DMS 273 treated with DMSO at 0.1 percent for 48 hours (cell line): ENCODE results near the gene CDK6.
"Not testable (repeated sequence)": the region's sequence is repeated elsewhere in the genome, so short reads cannot be mapped to it uniquely, and the experiment has no call there.

ENCODE experiments used
- DNase-seq: peaks from one replicate; lab custom pipeline; 2025; lab: John Stamatoyannopoulos, UW

Gene CDK6

GRCh38 chr7:92761391-92762097 lies 74.8 kb downstream of the CDK6 start:
- no peak for DNase-seq

GRCh38 chr7:92758796-92759431 lies 77.5 kb downstream of the CDK6 start:
- DNase-seq, result no peak

- DNase-seq, result not testable (repeated sequence)
Observed at GRCh38 chr7:92757311-92757910, 79.0 kb downstream of the CDK6 start.

GRCh38 chr7:92755680-92756079 lies 80.7 kb downstream of the CDK6 start:
- no peak for DNase-seq

- DNase-seq, result peak; percentile 92
Observed at GRCh38 chr7:92754919-92755581, 81.3 kb downstream of the CDK6 start.

GRCh38 chr7:92753614-92754013 lies 82.8 kb downstream of the CDK6 start:
- no peak for DNase-seq

- DNase-seq, result peak; percentile 40
Observed at GRCh38 chr7:92751902-92752901, 84.2 kb downstream of the CDK6 start.

GRCh38 chr7:92750946-92751345 lies 85.4 kb downstream of the CDK6 start:
- DNase-seq, result no peak

- no peak for DNase-seq
Observed at GRCh38 chr7:92750447-92750839, 85.9 kb downstream of the CDK6 start.

- no peak for DNase-seq
Observed at GRCh38 chr7:92749832-92750446, 86.4 kb downstream of the CDK6 start.

GRCh38 chr7:92749327-92749755 lies 87.0 kb downstream of the CDK6 start:
- no peak for DNase-seq

- DNase-seq, result no peak
Observed at GRCh38 chr7:92748495-92748894, 87.9 kb downstream of the CDK6 start.

GRCh38 chr7:92747041-92747835 lies 89.1 kb downstream of the CDK6 start:
- DNase-seq, result no peak

GRCh38 chr7:92745241-92745640 lies 91.1 kb downstream of the CDK6 start:
- no peak for DNase-seq

- DNase-seq, result not testable (repeated sequence)
Observed at GRCh38 chr7:92744180-92744579, 92.2 kb downstream of the CDK6 start.

- DNase-seq, result no peak
Observed at GRCh38 chr7:92742186-92742585, 94.2 kb downstream of the CDK6 start.

GRCh38 chr7:92740700-92741126 lies 95.7 kb downstream of the CDK6 start:
- no peak for DNase-seq

GRCh38 chr7:92740134-92740533 lies 96.2 kb downstream of the CDK6 start:
- DNase-seq, result no peak

- DNase-seq, result no peak
Observed at GRCh38 chr7:92739091-92739490, 97.3 kb downstream of the CDK6 start.

- no peak for DNase-seq
Observed at GRCh38 chr7:92737706-92738105, 98.7 kb downstream of the CDK6 start.
